GM12875 (cell line): ENCODE measurements around the gene C17orf100.

Experiments used
- H3K4me3 ChIP-seq: one replicate; pipeline ENCODE4 v1.5.1; 2011; ENCODE audit warnings: low read depth, low read length, control low read depth
- TF ChIP-seq, protein P1 (sequence below): IDR thresholded peaks from 2 replicates; pipeline ENCODE4 v1.5.1; 2011; ENCODE audit warnings: low read depth, mild to moderate bottlenecking, control low read depth, inconsistent platforms, low read length, moderate library complexity, borderline replicate concordance; ENCODE audit not compliant: insufficient read depth

C17orf100 gene

GRCh38 chr17:6666557-6666956 lies 15.0 kb downstream of the C17orf100 start:
- TF ChIP-seq, protein P1, sequence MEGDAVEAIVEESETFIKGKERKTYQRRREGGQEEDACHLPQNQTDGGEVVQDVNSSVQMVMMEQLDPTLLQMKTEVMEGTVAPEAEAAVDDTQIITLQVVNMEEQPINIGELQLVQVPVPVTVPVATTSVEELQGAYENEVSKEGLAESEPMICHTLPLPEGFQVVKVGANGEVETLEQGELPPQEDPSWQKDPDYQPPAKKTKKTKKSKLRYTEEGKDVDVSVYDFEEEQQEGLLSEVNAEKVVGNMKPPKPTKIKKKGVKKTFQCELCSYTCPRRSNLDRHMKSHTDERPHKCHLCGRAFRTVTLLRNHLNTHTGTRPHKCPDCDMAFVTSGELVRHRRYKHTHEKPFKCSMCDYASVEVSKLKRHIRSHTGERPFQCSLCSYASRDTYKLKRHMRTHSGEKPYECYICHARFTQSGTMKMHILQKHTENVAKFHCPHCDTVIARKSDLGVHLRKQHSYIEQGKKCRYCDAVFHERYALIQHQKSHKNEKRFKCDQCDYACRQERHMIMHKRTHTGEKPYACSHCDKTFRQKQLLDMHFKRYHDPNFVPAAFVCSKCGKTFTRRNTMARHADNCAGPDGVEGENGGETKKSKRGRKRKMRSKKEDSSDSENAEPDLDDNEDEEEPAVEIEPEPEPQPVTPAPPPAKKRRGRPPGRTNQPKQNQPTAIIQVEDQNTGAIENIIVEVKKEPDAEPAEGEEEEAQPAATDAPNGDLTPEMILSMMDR: no peak
- no peak overlapping the region for H3K4me3 ChIP-seq

DNA sequence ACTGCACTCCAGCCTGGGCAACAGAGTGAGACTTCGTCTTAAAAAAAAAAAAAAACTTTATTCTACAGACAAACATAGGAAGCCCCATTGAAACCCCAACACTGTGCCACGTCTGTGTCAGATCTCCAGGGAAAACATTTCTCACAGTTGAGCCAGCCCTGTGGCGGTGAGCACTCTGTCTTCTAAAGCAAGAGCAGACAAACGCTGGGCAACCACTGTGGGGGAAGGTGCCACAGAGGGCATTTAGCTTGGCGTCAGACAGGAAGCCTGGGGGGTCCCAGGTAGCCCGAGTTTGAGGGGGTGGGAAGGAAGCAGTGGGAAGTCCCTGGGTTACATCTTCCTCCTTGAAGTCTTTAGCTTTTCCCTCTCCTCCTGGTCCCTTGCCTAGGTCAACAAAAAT lies 16.0 kb downstream of the C17orf100 start:
- H3K4me3 ChIP-seq: no peak overlapping the region
- TF ChIP-seq, protein P1: no peak

- TF ChIP-seq, protein P1: no peak
- H3K4me3 ChIP-seq: no peak overlapping the region
These were observed 16.7 kb downstream of the C17orf100 start for GRCh38 chr17:6668219-6668618.

GRCh38 chr17:6668727-6669425 lies 17.3 kb downstream of the C17orf100 start:
- no peak overlapping the region for H3K4me3 ChIP-seq
- TF ChIP-seq, protein P1: no peak

DNA sequence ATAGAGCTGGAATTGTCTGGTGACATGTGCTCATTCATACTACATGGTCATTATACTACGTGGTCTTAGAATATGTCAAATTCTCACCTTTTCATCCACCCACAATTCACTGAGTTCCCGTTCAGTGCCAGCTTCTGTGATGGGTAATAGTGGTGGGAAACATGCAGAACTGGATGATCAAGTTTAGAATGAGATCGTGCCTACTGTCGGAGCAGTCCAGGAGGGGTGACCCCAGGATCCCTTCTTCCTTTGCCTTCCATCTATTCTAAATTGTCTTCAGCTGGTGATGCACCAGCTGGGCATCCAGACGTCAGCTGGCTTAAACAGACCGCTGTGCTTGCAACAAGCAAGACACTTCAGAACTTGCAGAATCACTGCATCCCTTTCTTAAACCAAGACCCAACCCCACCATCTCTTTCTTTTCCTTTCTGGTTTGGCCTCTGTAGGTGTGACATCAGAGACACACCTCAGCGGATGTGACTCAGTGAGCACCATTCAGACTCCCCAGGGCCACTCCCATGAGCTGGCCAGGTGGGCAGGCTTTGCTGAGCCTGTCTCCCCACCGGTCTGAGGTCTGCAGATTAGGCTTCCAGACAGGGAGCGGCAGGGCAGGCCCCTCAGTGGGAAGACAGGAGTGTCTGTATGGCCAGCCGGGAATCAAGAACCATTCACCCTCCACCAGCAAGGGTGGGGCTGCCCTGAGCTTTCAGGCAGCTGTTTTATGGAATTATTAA lies 18.1 kb downstream of the C17orf100 start:
- TF ChIP-seq, protein P1: no peak
- H3K4me3 ChIP-seq: no peak overlapping the region

- TF ChIP-seq, protein P1: no peak
- H3K4me3 ChIP-seq: no peak overlapping the region
These were observed 19.0 kb downstream of the C17orf100 start for GRCh38 chr17:6670571-6670970.

GRCh38 chr17:6670999-6671398 lies 19.4 kb downstream of the C17orf100 start:
- H3K4me3 ChIP-seq: no peak overlapping the region
- TF ChIP-seq, protein P1: no peak
